GM12891 (cell line): Measurements from ENCODE around the gene RPS25.
"Not testable (repeated sequence)": the region's sequence is repeated elsewhere in the genome, so short reads cannot be mapped to it uniquely, and the experiment has no call there.

Experiments
- DNase-seq: peaks from one replicate; pipeline ENCODE4 v3.0.0; 2011; ENCODE audit warnings: low spot score; ENCODE audit not compliant: insufficient read length
- FAIRE-seq: peaks from 2 replicates; lab custom pipeline; 2011; peaks lifted over from hg19 to GRCh38; lab: Jason Lieb, UNC
- PAX5 ChIP-seq: IDR thresholded peaks from 2 replicates; pipeline ENCODE4 v1.6.1; 2011; ENCODE audit warnings: low read length, moderate library complexity, mild to moderate bottlenecking; ENCODE audit not compliant: insufficient read depth, severe bottlenecking
- POLR2A ChIP-seq: IDR thresholded peaks from 2 replicates; pipeline ENCODE4 v1.6.1; 2011; ENCODE audit warnings: low read depth, low read length, control low read depth
- POLR2AphosphoS5 ChIP-seq: IDR thresholded peaks from 2 replicates; pipeline ENCODE4 v1.6.1; 2011; ENCODE audit warnings: low read depth, low read length, control low read depth
- POU2F2 ChIP-seq: IDR thresholded peaks from 2 replicates; pipeline ENCODE4 v1.6.1; 2011; ENCODE audit warnings: low read depth, mild to moderate bottlenecking, control low read depth, low read length, moderate library complexity
- SPI1 ChIP-seq: IDR thresholded peaks from 2 replicates; pipeline ENCODE4 v1.6.1; 2011; ENCODE audit warnings: low read depth, low read length, control low read depth
- TAF1 ChIP-seq: IDR thresholded peaks from 2 replicates; pipeline ENCODE4 v1.6.1; 2011; ENCODE audit warnings: low read depth, low read length, control low read depth

RPS25 gene

DNA sequence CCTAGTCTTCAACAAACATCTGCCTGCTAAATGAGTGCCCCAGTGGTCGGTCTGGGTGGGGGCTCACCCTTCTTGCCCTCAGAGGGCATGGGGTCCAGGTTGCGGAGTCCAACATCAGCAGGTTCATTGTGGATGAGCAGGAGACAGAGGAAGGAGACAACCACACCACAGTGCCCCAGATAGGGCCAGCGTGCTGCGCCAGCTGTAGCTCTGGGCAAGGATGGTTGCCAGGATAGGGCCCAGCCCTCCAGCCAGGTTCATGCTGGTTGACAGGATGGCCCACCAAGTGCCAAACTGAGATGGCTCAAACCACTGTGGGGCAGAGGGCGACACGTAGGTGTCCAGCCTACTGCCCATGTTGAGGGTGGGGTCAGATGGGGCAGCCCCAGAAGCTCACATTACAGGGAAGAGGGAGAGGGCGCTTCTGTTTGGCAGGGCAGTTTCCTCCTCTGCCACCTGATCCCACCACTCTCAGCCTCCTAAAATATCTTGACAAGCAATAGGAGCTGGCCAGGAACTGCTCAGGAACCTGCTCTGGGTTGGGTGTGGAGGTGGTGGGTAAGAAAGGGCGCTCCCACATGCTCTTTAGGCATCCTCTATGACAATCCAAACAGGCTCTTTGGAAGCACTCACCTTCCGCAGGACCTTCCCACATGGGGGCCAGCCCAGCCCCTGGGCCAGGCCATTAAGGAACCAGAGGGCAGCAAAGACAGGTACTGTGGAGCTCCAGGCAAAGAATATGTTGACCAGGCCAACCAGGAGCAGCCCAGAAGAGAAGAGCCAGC, 9.6 kb upstream of the RPS25 start:
- TF ChIP-seq POU2F2: no peak
- no peak for TF ChIP-seq PAX5
- TF ChIP-seq SPI1: no peak
- no peak for TF ChIP-seq TAF1
- TF ChIP-seq POLR2A: no peak
- no peak for TF ChIP-seq POLR2AphosphoS5
- DNase-seq (no peak), FAIRE-seq (no peak)

DNA sequence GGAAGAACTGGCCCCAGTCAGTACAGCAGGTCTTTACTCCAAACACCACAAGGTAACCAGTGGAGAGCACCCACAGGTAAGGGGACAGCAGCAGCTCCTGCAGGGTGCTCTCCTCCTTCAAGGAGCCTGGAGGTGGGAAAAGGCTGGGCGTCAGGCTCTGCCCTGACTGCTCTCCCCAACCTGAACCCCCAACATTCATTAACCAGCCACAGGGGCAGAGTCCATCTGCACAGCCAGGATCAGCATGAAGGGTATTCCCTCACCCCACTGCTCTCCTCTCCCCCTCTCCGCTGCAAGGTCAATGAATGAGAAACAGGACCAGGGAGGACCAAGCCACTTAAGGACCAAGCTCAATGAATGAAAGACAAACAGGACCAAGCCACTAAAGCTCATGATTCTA, 8.8 kb upstream of the RPS25 start:
- TF ChIP-seq POLR2AphosphoS5 (no peak), TAF1 (no peak), SPI1 (no peak), PAX5 (no peak), POLR2A (no peak), POU2F2 (no peak)
- DNase-seq (no peak), FAIRE-seq (no peak)

DNA sequence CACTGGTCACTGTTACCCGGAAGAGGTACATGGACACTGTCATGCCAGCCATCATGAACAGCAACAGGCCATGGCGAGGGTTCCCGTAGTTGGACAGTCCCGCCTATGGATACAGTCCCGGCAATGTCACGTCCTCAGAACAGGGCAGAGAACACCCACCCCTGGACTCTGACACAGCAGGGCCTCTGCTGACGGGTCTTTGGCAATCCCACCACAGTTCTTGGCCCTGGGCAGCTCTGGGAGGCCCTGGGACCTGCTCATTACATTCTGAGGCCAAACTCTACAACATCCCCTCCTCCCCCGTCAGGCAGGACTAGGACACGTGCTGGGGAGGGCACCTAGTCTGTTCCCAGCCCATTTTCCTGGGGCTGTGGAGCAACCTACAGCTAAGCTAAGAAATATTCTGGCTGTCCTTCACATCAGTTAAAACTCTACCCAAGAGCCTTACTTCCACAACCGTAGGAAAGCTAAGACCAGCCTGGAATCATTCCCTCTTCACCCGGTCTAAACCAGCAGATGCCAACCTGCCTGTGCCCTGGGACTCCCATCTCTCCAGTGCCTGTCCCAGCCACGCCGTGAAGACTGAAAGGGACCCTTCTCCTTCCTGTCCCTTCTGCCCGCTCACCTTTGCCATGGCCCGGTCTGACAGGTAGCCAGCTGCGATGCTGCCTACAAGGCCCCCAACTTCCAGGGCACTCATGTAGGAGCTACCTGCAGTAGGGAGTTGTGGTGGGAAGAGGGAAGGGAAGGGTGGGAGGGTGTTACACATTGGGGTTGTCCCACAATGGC, 8.0 kb upstream of the RPS25 start:
- no peak for TF ChIP-seq POLR2A
- no peak for TF ChIP-seq SPI1
- TF ChIP-seq POLR2AphosphoS5: no peak
- TF ChIP-seq TAF1: no peak
- TF ChIP-seq POU2F2: no peak
- TF ChIP-seq PAX5: no peak
- FAIRE-seq (no peak), DNase-seq (no peak)

DNA sequence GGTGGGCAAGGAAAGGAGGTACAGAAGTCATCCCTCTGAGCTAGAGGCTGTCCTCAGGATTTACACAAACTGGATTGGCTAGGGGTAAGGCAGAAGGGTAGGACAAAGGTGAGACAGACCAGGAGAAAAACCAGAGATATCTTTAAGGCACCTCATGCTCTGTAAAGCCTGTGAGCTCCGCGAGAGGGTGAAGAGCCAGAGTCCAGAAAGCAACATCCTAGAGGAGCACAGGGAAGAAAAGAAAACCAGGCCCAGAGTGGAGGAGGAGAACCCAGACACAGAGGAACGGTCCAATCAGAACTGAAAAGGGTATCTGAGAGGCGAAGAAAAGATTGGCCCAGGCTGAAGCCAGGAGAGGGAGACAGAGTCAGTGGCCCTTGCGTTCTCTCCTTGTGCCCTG, 7.4 kb upstream of the RPS25 start:
- TF ChIP-seq POLR2A: no peak
- no peak for TF ChIP-seq POLR2AphosphoS5
- no peak for TF ChIP-seq PAX5
- no peak for TF ChIP-seq TAF1
- TF ChIP-seq POU2F2: no peak
- no peak for TF ChIP-seq SPI1
- no peak for FAIRE-seq
- DNase-seq: no peak

DNA sequence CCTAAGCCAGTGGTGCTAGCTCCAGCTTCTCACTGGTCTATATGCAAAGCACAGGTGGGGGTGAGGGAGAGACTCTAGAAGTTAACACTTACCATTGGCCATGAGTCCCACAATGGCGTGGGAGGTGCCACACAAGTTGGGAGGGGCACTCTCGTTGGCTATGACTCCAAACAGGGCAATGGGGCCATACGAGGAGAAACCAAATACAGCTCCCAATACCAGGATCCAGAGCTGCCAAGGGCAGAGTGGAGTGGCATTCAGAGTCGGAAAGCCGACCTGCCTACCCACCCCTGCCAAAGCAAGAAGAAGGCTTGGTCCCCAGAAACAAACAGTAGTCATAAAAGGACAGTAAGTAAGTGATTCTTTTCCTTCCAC, 6.9 kb upstream of the RPS25 start:
- no peak for DNase-seq
- FAIRE-seq: no peak
- no peak for TF ChIP-seq SPI1
- no peak for TF ChIP-seq TAF1
- no peak; the same call in 1 of the 2 replicates for TF ChIP-seq POLR2A
- TF ChIP-seq POLR2AphosphoS5: no peak
- no peak for TF ChIP-seq POU2F2
- TF ChIP-seq PAX5: no peak

DNA sequence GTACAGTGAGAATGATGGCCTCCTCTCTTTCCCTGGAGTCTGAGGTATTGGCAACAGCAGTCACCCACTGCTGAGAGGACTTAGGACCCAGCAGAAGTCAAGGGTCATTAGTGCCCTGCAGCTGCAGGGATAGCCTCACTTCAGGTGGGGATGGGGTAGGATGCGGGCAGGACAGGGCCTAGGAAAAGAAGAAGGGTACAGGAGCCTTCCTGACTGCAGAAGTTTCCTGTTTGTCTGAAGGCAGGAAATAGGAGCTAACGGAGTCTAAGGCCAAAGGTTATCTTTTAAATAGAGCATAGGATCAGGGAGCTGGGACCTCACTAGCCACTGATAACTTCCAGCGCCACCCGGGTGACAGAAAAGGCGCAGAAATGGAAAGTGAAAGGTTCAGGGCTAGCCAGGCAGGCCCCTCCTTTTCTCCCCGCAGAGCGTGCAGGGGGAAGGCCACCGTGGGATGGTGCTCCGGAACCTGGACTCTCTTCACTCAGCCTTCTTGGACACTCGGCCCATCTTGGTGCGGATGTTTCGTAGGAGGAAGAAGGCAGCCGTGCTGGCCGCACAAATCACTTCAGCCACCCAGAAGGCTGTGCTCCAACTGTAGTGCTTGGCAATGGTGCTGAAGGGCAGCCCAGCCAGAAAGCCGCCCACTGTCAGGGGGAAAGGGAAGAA, 6.4 kb upstream of the RPS25 start:
- DNase-seq (no peak), FAIRE-seq (no peak)
- TF ChIP-seq POU2F2: no peak
- no peak for TF ChIP-seq SPI1

DNA sequence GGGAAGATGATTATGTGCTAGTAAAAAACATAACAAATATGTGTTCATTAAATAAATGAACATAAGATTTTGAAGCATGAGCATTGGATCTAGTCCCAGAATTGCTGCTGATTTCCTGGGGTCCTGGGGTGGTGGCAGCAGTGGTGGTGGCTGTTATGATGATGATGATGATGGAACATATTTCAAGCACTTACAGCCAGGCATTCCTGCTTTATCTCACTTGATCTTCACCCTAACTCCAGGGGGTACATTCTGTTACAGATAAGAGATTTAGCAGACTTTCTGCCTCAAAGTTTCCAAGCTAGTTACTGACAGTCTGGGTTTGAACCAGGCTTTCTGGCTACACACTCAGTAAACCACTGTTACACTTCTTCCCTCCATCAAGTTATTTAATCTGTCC, 5.6 kb upstream of the RPS25 start:
- TF ChIP-seq TAF1 (no peak), POU2F2 (no peak), SPI1 (no peak), POLR2AphosphoS5 (no peak)
- FAIRE-seq: no peak
- DNase-seq: no peak

DNA sequence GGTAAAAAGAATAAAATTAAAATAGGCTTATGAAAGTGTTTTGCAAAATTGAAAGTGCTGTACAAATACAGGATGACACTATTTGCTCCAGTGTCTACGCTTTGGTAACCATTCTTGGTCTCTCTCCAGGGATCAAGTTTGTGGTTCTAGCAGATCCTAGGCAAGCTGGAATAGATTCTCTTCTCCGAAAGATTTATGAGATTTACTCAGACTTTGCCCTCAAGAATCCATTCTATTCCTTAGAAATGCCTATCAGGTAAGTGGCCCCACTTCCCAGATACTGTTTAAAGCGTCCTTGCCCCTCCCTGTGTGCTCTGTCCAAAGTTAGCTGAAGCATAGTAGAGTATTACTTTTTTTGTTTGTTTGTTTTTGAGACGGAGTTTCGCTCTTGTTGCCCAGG, 3.5 kb upstream of the RPS25 start:
- TF ChIP-seq POLR2AphosphoS5 (no peak), PAX5 (no peak), SPI1 (no peak), POU2F2 (no peak), POLR2A (no peak)
- FAIRE-seq (no peak), DNase-seq (no peak)

DNA sequence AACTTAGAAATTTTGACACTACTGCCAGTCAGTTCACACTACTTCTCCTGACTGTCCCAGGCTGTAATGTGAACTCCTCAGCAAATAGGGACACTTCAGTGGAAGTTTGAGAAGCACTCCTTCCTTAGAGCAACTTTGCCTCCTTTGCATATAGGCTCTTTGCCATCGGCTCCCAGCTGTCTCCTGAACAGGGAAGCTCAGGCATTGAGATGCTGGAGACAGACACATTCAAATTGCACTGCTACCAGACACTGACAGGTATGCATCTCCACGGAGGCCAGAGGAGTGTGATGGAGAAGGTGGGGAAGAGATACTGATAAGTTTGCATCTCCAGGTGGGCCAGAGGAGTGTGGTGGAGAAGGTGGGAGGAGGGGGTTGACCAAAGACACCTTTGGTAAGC, 1.9 kb upstream of the RPS25 start:
- no peak for DNase-seq
- TF ChIP-seq POLR2A (no peak), SPI1 (no peak), POU2F2 (no peak), PAX5 (no peak), POLR2AphosphoS5 (no peak), TAF1 (no peak)
- no peak for FAIRE-seq

DNA sequence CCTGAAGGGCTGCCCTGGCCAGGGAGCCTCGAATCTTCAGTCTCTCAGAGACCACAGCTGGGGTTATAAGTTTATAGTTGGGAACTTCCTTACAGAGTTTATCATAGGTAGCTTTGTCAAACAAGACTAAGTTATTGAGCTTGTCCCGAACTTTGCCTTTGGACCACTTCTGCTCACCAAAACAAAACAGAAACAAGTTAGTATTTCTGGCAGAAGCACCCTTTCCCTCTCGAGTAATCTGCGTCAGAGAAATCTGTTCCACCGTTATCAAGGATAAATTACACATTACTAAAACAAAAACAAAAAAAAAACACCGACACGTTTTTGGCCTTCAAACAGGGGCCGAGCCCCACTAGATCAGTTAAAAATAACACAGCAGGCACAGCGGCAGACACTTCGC, 766 bp downstream of the RPS25 start:
- FAIRE-seq, DNase-seq: not testable (repeated sequence)
